Epithelial cell of esophagus (primary cell): Measurements from ENCODE around the gene STAB1.

ENCODE experiments used
- DNase-seq: peaks from one replicate; pipeline ENCODE4 v3.0.0; 2010; ENCODE audit warnings: low read depth
- H3K4me3 ChIP-seq: 2 replicates; pipeline ENCODE4 v1.5.1; 2011; ENCODE audit warnings: mild to moderate bottlenecking, low read length, control low read depth
- CTCF ChIP-seq: IDR thresholded peaks from 2 replicates; pipeline ENCODE4 v1.5.1; 2011; ENCODE audit warnings: low read depth, mild to moderate bottlenecking, low read length, control low read depth, inconsistent platforms; ENCODE audit not compliant: insufficient read depth; ENCODE audit errors: missing control alignments

STAB1 gene

GRCh38 chr3:52511509-52511908, 16.4 kb downstream of the STAB1 start:
- no peak for DNase-seq
- H3K4me3 ChIP-seq, result no peak overlapping the region
- TF ChIP-seq CTCF, result no peak

DNA sequence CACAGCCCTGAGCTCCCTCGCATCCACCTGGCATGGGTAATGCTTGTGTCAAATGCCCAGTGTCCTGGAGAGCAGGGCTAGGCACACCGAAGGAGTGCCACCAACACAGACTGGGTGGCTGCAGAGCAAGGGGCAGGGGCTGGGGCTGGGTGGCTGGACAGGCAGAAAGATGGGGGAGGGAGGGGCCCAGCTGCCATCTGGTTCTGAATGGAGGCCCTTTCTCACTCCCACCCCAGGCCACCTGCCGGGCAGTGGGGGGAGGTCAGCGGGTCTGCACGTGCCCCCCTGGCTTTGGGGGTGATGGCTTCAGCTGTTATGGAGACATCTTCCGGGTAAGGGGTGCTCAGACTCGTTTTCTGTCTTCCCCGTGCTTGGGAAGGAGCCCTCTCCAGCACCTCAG, 17.0 kb downstream of the STAB1 start:
- no peak overlapping the region for H3K4me3 ChIP-seq
- TF ChIP-seq CTCF, result no peak

GRCh38 chr3:52512727-52513126, 17.6 kb downstream of the STAB1 start:
- no peak for TF ChIP-seq CTCF
- DNase-seq, result no peak

More for the DNA sequence above, 17.0 kb downstream of the STAB1 start:
- no peak for DNase-seq

GRCh38 chr3:52513281-52513680, 18.1 kb downstream of the STAB1 start:
- TF ChIP-seq CTCF, result no peak
- no peak for DNase-seq
- H3K4me3 ChIP-seq, result no peak overlapping the region

More at GRCh38 chr3:52512727-52513126, 17.6 kb downstream of the STAB1 start:
- no peak overlapping the region for H3K4me3 ChIP-seq

DNA sequence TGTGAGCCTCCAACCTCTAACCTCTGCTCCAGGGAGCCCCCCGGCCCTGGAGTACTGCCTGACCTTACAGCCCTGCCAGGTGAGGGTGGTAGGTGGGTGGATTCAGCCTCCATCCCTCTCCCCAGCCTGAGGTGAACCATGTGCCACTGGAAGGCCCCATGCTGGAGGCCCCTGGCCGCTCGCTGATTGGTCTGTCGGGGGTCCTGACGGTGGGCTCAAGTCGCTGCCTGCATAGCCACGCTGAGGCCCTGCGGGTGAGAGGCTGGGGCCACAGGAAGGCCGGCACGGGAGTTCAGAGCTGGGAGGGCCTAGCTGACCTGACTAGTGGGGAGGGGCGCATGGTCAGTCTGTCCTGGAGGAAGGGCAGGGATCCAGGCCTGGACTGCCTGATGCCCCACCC, 19.4 kb downstream of the STAB1 start:
- no peak for DNase-seq
- H3K4me3 ChIP-seq, result no peak overlapping the region
- TF ChIP-seq CTCF, result no peak

GRCh38 chr3:52515192-52515591, 20.1 kb downstream of the STAB1 start:
- no peak for TF ChIP-seq CTCF
- no peak overlapping the region for H3K4me3 ChIP-seq
- DNase-seq, result no peak

GRCh38 chr3:52516509-52517195, 21.5 kb downstream of the STAB1 start:
- DNase-seq, result no peak
- no peak overlapping the region for H3K4me3 ChIP-seq
- TF ChIP-seq CTCF, result no peak
